Measurements from ENCODE around the gene ECSCR.
"Not testable (repeated sequence)": the region's sequence is repeated elsewhere in the genome, so short reads cannot be mapped to it uniquely, and the experiment has no call there.

ECSCR gene, protein sequence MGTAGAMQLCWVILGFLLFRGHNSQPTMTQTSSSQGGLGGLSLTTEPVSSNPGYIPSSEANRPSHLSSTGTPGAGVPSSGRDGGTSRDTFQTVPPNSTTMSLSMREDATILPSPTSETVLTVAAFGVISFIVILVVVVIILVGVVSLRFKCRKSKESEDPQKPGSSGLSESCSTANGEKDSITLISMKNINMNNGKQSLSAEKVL

DNA sequence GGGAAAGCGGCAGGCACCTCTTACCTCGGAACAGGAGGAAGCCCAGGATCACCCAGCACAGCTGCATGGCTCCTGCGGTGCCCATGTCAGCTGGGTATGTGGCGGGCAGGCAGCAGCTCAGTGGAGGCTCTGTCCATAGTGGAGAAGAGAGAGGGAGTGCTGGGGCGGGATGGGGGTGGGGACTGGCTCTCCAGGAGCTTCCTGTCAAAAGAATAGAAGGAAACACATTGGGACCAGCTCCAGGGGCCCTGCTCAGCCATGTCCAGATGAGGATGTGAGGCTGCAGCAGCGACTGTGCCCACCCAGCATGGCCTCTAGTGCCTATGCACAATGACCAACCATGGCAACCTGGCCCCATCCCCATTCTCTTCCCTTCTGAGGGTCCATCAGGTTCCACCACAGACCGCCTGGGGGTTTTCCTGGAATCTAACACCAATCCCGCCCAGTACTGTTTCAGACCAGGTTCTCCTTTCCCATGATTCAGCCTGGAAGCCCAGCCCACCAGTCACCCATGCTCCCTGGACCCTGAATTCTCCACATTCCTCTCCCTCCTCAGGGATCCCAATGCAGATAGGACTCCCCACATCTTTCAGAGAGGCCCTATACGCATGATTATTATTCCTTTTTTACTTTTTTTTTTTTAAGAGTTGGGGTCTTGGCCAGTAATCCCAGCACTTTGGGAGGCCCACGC is at the start of gene ECSCR:
ECSCR (minus strand) TSS at position 158 of the 691 bp plus-strand sequence; CDS start at position 85, 73 bp downstream.
- H3K27ac ChIP-seq = no peak within 1 kb of the TSS
- TF ChIP-seq, protein P1, sequence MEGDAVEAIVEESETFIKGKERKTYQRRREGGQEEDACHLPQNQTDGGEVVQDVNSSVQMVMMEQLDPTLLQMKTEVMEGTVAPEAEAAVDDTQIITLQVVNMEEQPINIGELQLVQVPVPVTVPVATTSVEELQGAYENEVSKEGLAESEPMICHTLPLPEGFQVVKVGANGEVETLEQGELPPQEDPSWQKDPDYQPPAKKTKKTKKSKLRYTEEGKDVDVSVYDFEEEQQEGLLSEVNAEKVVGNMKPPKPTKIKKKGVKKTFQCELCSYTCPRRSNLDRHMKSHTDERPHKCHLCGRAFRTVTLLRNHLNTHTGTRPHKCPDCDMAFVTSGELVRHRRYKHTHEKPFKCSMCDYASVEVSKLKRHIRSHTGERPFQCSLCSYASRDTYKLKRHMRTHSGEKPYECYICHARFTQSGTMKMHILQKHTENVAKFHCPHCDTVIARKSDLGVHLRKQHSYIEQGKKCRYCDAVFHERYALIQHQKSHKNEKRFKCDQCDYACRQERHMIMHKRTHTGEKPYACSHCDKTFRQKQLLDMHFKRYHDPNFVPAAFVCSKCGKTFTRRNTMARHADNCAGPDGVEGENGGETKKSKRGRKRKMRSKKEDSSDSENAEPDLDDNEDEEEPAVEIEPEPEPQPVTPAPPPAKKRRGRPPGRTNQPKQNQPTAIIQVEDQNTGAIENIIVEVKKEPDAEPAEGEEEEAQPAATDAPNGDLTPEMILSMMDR (IDR thresholded peaks at IDR 0.05; ENCODE audit: low read depth, low read length) = no peak
- no peak for DNase-seq

DNA sequence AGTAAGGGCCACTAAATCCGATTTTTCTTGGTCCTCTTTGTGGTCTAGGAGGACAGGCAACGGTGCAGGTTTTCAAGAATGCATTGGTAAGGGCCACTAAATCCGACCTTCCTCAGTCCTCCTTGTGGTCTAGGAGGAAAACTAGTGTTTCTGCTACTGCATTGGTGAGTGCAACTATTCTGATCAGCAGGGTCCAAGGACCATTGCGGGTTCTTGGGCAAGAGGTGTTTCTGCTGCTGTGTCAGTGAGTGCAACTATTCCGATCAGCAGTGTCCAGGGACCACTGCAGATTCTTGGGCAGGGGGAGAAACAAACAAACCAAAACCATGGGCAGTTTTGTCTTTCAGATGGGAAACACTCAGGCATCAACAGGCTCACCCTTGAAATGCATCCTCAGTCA is 42.2 kb upstream of the ECSCR start:
- not testable (repeated sequence) for H3K27me3 ChIP-seq (ENCODE audit: insufficient read depth, low read depth, severe bottlenecking); DNase-seq; H3K9me3 ChIP-seq (ENCODE audit: severe bottlenecking); H3K27ac ChIP-seq; H3K4me3 ChIP-seq (ENCODE audit: low read depth, low read length); H3K36me3 ChIP-seq

More for the DNA sequence above, at the start of gene ECSCR:
- Histone ChIP-seq H3K36me3 (no peaks in the 10 kb centered on the region), H3K4me3 (ENCODE audit: low read depth, low read length) (no peak within 1 kb of the TSS), H3K9me3 (ENCODE audit: severe bottlenecking) (no peaks in the 10 kb centered on the region), H3K27me3 (ENCODE audit: insufficient read depth, low read depth, severe bottlenecking) (no peaks in the 10 kb centered on the region)

DNA sequence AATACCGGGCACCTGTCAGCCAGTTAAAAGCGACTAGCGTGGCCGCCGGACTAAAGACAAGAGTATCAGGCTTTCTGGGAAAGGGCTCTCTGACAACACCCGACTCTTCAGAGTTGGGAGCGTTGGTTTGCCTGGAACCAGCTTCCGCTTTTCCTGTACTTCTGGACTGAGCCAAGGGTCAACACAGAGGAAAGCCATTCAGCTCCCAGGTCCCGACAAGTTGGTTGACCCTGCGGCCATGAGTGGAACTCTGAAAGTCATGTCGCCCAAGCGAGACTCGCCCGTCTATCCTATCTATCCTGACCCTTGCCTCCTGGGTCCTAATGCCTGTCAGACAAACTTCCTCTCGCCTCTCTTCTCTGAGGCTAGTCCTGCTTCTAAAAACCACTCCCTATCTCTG is 41.3 kb upstream of the ECSCR start:
- not testable (repeated sequence) for H3K36me3 ChIP-seq; H3K9me3 ChIP-seq (ENCODE audit: severe bottlenecking); H3K27me3 ChIP-seq (ENCODE audit: insufficient read depth, low read depth, severe bottlenecking); DNase-seq; H3K27ac ChIP-seq; H3K4me3 ChIP-seq (ENCODE audit: low read depth, low read length)

DNA sequence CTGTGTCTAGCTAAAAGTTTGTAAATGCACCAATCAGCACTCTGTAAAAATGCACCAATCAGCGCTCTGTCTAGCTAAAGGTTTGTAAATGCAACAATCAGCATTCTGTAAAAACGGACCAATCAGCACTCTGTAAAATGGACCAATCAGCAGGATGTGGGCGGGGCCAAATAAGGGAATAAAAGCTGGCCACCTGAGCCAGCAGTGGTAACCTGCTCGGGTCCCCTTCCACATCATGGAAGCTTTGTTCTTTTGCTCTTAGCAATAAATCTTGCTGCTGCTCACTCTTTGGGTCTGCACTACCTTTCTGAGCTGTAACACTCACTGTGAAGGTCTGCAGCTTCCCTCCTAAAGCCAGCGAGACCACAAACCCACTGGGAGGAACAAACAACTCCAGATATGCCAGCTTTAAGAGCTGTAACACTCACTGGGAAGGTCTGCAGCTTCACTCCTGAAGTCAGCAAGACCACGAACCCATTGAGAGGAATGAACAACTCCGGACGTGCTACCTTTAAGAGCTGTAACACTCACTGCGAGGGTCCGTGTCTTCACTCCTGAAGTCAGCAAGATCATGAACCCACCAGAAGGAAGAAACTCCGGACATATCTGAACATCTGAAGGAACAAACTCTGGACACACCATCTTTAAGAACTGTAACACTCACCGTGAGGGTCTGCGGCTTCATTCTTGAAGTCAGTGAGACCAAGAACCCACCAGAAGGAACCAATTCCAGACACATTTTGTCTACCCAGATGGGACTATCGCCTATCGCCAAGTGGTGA is 40.7 kb upstream of the ECSCR start:
- H3K36me3 ChIP-seq; DNase-seq; H3K9me3 ChIP-seq (ENCODE audit: severe bottlenecking); H3K27me3 ChIP-seq (ENCODE audit: insufficient read depth, low read depth, severe bottlenecking); H3K4me3 ChIP-seq (ENCODE audit: low read depth, low read length); H3K27ac ChIP-seq: not testable (repeated sequence)

DNA sequence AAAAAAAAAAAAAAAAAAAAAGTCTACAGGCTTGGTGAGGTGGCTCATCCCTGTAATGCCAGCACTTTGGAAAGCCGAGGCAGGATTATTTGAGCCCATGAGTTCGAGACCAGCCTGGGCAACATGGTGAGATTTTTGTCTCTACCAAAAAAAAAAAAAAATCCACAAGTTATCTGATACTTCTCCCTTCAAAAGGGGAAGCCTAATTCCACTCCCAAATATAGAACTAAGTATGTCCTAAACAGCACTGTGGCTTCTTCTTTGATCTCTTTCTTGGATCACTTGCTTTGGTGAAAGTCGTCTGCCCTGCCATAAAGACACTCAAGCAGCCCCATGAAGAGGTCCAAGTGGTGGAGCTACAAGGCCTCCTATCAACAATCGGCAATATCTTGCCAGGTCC is 38.8 kb upstream of the ECSCR start:
- Histone ChIP-seq H3K36me3 (no peaks in the 10 kb centered on the region), H3K27me3 (ENCODE audit: insufficient read depth, low read depth, severe bottlenecking) (no peaks in the 10 kb centered on the region), H3K27ac (no peak overlapping the region), H3K9me3 (ENCODE audit: severe bottlenecking) (peaks cover 4% of the 10 kb centered on the region), H3K4me3 (ENCODE audit: low read depth, low read length) (no peak overlapping the region)
- no peak for DNase-seq
- TF ChIP-seq, protein P1 (IDR thresholded peaks at IDR 0.05; ENCODE audit: low read depth, low read length) = no peak

DNA sequence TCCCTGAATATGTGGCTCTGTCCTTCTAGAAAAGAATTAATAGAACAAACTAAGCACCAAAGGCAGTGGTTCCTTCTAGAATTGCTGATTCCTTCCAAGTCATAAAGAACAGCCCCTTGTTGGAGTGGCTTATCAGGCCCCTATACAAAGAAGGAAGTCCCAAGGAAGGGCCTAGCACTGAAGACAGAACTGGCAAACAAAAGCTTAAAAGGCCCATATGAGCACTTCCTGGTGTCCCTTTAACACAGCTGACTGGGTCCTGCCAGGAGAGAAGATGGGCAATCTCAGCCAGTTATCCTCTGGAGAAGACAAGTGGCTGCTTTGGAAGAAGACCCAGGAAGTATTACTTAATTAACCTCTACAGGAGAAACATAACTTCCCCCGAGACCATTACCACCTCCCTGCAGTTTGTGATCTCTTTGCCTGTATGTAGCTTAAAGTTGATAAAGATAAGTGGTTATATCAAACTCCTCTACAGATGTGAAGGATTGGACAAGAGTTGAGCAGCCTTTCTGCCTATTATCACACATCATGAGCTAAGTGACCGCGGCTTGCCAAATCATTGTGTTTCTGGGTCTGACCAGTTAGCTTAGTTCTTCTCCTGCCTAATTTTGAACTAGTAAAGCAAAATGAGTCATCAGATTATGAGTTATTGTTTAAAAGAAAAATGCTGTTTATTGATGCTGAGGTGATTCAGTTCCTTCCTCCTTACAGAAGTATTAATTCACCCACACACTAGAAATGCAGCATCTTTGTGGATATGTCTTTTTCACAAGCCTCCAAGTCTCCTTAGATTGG is 33.3 kb upstream of the ECSCR start:
- Histone ChIP-seq H3K9me3 (ENCODE audit: severe bottlenecking) (no peaks in the 10 kb centered on the region), H3K36me3 (no peaks in the 10 kb centered on the region), H3K27me3 (ENCODE audit: insufficient read depth, low read depth, severe bottlenecking) (no peaks in the 10 kb centered on the region), H3K27ac (no peak overlapping the region), H3K4me3 (ENCODE audit: low read depth, low read length) (no peak overlapping the region)
- no peak for DNase-seq
- TF ChIP-seq, protein P1 (IDR thresholded peaks at IDR 0.05; ENCODE audit: low read depth, low read length) = no peak

DNA sequence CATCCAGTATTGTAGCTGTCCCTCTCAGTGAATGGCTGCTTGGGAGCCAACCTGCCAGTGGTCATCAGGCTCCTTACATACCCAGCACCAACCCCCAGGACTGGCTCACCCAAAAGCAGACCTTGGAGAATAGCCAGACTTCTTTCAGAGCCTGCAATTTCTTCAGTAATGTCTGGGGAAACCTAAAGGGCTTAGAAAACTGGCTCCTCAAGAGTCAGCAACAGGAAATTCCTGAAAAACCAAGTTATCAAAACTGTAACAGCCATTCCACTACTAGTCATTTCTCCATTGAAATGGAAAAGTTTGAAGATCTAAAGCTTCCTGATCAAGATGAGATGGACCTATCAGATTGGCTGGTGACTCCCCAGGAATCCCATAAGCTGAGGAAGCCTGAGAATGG is 32.3 kb upstream of the ECSCR start:
- TF ChIP-seq, protein P1 (IDR thresholded peaks at IDR 0.05; ENCODE audit: low read depth, low read length) = no peak
- no peaks in the 10 kb centered on the region for H3K36me3 ChIP-seq
- H3K9me3 ChIP-seq (ENCODE audit: severe bottlenecking) = no peaks in the 10 kb centered on the region
- no peak overlapping the region for H3K4me3 ChIP-seq (ENCODE audit: low read depth, low read length)
- no peaks in the 10 kb centered on the region for H3K27me3 ChIP-seq (ENCODE audit: insufficient read depth, low read depth, severe bottlenecking)
- no peak for DNase-seq
- no peak overlapping the region for H3K27ac ChIP-seq

All from WERI-Rb-1 (cell line).